H9 (cell line): Measurements from ENCODE around the gene NCLN. TPM values are rescaled to one million over a fixed set of nuclear protein-coding genes. Genes with fewer than 3 reads are reported as not detected.

ENCODE experiments used
- DNase-seq: peaks from one replicate; pipeline ENCODE4 v3.0.0-alpha.2; 2017
- H2AFZ ChIP-seq: one replicate; pipeline ENCODE4 v1.6.1; 2013; ENCODE audit warnings: mild to moderate bottlenecking, low read length, control low read depth, moderate library complexity
- H2AK5ac ChIP-seq: 2 replicates; pipeline ENCODE4 v1.6.1; 2013; ENCODE audit warnings: low read length, control low read depth, mixed read lengths; ENCODE audit not compliant: insufficient read length
- H2BK120ac ChIP-seq: one replicate; pipeline ENCODE4 v1.6.1; 2013; ENCODE audit warnings: low read depth, mild to moderate bottlenecking, low read length, control low read depth, inconsistent platforms; ENCODE audit not compliant: poor library complexity, severe bottlenecking
- H2BK12ac ChIP-seq: 2 replicates; pipeline ENCODE4 v1.6.1; 2013; ENCODE audit warnings: low read length, control low read depth, mixed read lengths, low read depth; ENCODE audit not compliant: insufficient read length
- H2BK15ac ChIP-seq: 2 replicates; pipeline ENCODE4 v1.6.1; 2013; ENCODE audit warnings: low read depth, low read length, control low read depth
- H2BK20ac ChIP-seq: one replicate; pipeline ENCODE4 v1.6.1; 2013; ENCODE audit warnings: low read depth, mild to moderate bottlenecking, low read length, control low read depth, inconsistent platforms; ENCODE audit not compliant: poor library complexity, severe bottlenecking
- H2BK5ac ChIP-seq: 2 replicates; pipeline ENCODE4 v1.6.1; 2013; ENCODE audit warnings: low read length, control low read depth, mixed read lengths; ENCODE audit not compliant: insufficient read length
- H3K14ac ChIP-seq: 2 replicates; pipeline ENCODE4 v1.6.1; 2013; ENCODE audit warnings: low read length, control low read depth; ENCODE audit not compliant: insufficient read depth
- H3K18ac ChIP-seq: 2 replicates; pipeline ENCODE4 v1.6.1; 2013; ENCODE audit warnings: low read depth, mild to moderate bottlenecking, mixed read lengths, low read length, control low read depth; ENCODE audit not compliant: insufficient read length
- H3K23ac ChIP-seq: 2 replicates; pipeline ENCODE4 v1.6.1; 2013; ENCODE audit warnings: low read length, control low read depth, mixed read lengths, low read depth; ENCODE audit not compliant: insufficient read length
- H3K23me2 ChIP-seq: 2 replicates; pipeline ENCODE4 v1.6.1; 2013; ENCODE audit warnings: low read depth, mild to moderate bottlenecking, mixed read lengths, low read length, control low read depth; ENCODE audit not compliant: insufficient read length, poor library complexity, severe bottlenecking
- H3K27ac ChIP-seq: 2 replicates; pipeline ENCODE4 v1.5.1; 2013; ENCODE audit warnings: low read length, control low read depth, mixed read lengths, low read depth; ENCODE audit not compliant: insufficient read length
- H3K27me3 ChIP-seq: 2 replicates; pipeline ENCODE4 v1.6.1; 2013; ENCODE audit warnings: low read length, control low read depth, inconsistent platforms; ENCODE audit not compliant: insufficient read depth
- H3K4ac ChIP-seq: 2 replicates; pipeline ENCODE4 v1.6.1; 2013; ENCODE audit warnings: low read depth, mild to moderate bottlenecking, control low read depth, inconsistent platforms, low read length, moderate library complexity
- H3K4me1 ChIP-seq: 2 replicates; pipeline ENCODE4 v1.6.1; 2013; ENCODE audit warnings: low read length, control low read depth, inconsistent platforms; ENCODE audit not compliant: insufficient read depth
- H3K4me2 ChIP-seq: 2 replicates; pipeline ENCODE4 v1.6.1; 2013; ENCODE audit warnings: low read length, control low read depth, mixed read lengths; ENCODE audit not compliant: insufficient read length, insufficient read depth
- H3K56ac ChIP-seq: 2 replicates; pipeline ENCODE4 v1.6.1; 2013; ENCODE audit warnings: low read depth, mild to moderate bottlenecking, mixed read lengths, low read length, control low read depth; ENCODE audit not compliant: insufficient read length
- H3K79me1 ChIP-seq: 2 replicates; pipeline ENCODE4 v1.6.1; 2013; ENCODE audit warnings: low read depth, mild to moderate bottlenecking, moderate library complexity, low read length, control low read depth, inconsistent platforms; ENCODE audit not compliant: insufficient read depth, poor library complexity, severe bottlenecking
- H3K79me2 ChIP-seq: 2 replicates; pipeline ENCODE4 v1.6.1; 2013; ENCODE audit warnings: low read length, control low read depth, inconsistent platforms; ENCODE audit not compliant: insufficient read depth
- H3K9ac ChIP-seq: 2 replicates; pipeline ENCODE4 v1.6.1; 2013; ENCODE audit warnings: low read length, control low read depth, mixed read lengths; ENCODE audit not compliant: insufficient read length; ENCODE audit errors: extremely low read depth
- H3K9me3 ChIP-seq: one replicate; pipeline ENCODE4 v1.6.1; 2013; ENCODE audit warnings: low read depth, low read length, inconsistent platforms; ENCODE audit not compliant: control insufficient read depth
- H3T11ph ChIP-seq: one replicate; pipeline ENCODE4 v1.6.1; 2013; ENCODE audit warnings: mild to moderate bottlenecking, low read length, control low read depth, inconsistent platforms
- H4K20me1 ChIP-seq: one replicate; pipeline ENCODE4 v1.6.1; 2013; ENCODE audit not compliant: control insufficient read depth, insufficient read length, insufficient read depth
- H4K5ac ChIP-seq: 2 replicates; pipeline ENCODE4 v1.6.1; 2013; ENCODE audit warnings: low read depth, mild to moderate bottlenecking, mixed read lengths, low read length, control low read depth; ENCODE audit not compliant: insufficient read length
- H4K8ac ChIP-seq: replicated peaks from 2 replicates; pipeline ENCODE4 v1.6.1; 2013; ENCODE audit warnings: low read length, control low read depth, mixed read lengths, low read depth; ENCODE audit not compliant: insufficient read length
- H4K91ac ChIP-seq: 2 replicates; pipeline ENCODE4 v1.6.1; 2013; ENCODE audit warnings: low read depth, mild to moderate bottlenecking, moderate library complexity, mixed read lengths, low read length, control low read depth; ENCODE audit not compliant: insufficient read length
- H3K27ac Mint-ChIP-seq, 3 experiments: 2 replicates in 2 of 3; 3 replicates in 1 of 3; pipeline ENCODE4 v1.8.0; 2020 to 2021; ENCODE audit warnings: mixed read lengths in 3 of 3, mild to moderate bottlenecking in 1 of 3, moderate library complexity in 1 of 3
- H3K27me3 Mint-ChIP-seq: 2 replicates; pipeline ENCODE4 v1.8.0; 2021; ENCODE audit warnings: low read depth, mild to moderate bottlenecking, moderate library complexity, mixed read lengths
- H3K36me3 Mint-ChIP-seq, 3 experiments: 2 replicates in 2 of 3; 3 replicates in 1 of 3; pipeline ENCODE4 v1.8.0; 2020 to 2021; ENCODE audit warnings: low read depth in 3 of 3, mixed read lengths in 3 of 3; ENCODE audit not compliant: insufficient read depth in 1 of 3
- H3K4me1 Mint-ChIP-seq, 2 experiments: 2 replicates each; pipeline ENCODE4 v1.8.0; 2020; ENCODE audit warnings: mixed read lengths in 2 of 2
- H3K4me3 Mint-ChIP-seq, 2 experiments: 2 replicates in 1 of 2; 3 replicates in 1 of 2; pipeline ENCODE4 v1.8.0; 2020 to 2021; ENCODE audit warnings: mild to moderate bottlenecking in 2 of 2, mixed read lengths in 2 of 2, moderate library complexity in 1 of 2
- H3K9me3 Mint-ChIP-seq, 2 experiments: 2 replicates in 1 of 2; 3 replicates in 1 of 2; pipeline ENCODE4 v1.8.0; 2020; ENCODE audit warnings: mild to moderate bottlenecking in 2 of 2, mixed read lengths in 2 of 2, moderate library complexity in 1 of 2
- WGBS: extraction: QIAGEN DNeasy Blood & Tissue Kit; methylation state at CpG from one replicate; pipeline ENCODE4 v1.1.7; 2013; ENCODE audit warnings: missing lambda C conversion rate, low lambda C conversion rate, mixed read lengths; ENCODE audit not compliant: insufficient read length; ENCODE audit errors: extremely low coverage; 5-methylcytosine and 5-hydroxymethylcytosine counted together
- total RNA-seq: library from RNA; stranded (reverse); gene quantifications from 2 replicates; pipeline ENCODE4 v1.2.1, GENCODE V29; 2021
- TF ChIP-seq, protein P1 (sequence below): fragments of 200-600 bp; sonication (generic); conservative IDR thresholded peaks from 3 replicates; pipeline ENCODE4 v1.8.0; 2021; ENCODE audit warnings: antibody characterized with exemption, mild to moderate bottlenecking

NCLN gene
- total RNA-seq, 1 experiment from 2014 or later, result 94.8 TPM

DNA sequence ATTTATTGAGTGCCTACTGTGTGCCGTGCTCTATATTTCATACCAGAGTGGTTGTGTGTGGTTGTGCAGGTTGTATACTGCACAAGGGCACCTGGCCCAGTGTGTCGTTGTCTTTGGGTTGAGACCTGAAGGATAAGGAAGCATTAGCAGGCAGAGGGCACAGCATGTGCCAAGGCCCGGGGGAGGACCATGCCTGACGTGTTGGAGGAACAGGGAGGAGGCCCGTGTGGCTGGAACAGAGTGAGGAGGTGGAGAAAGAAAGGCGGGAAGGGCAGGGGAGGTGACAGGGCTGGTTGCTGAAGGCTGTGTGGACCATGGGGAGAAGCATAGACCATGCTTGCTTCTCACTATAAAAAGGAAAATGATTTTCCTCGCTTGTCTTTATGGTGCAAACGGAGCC, 65.5 kb downstream of the NCLN start:
- no peak overlapping the region for H3K4me2 ChIP-seq
- H3K79me2 ChIP-seq, result no peaks in the 10 kb centered on the region
- H2AFZ ChIP-seq, result no peak overlapping the region
- no peak overlapping the region for H3K18ac ChIP-seq
- H2AK5ac ChIP-seq, result no peak overlapping the region
- H2BK20ac ChIP-seq, result no peak overlapping the region
- Mint-ChIP-seq H3K4me1 (peaks cover 2 to 13% of the 10 kb centered on the region in 2 experiments; a peak in 3 of 4 replicates), H3K36me3 (peaks cover 8 to 34% (median 32%) of the 10 kb centered on the region in 3 experiments), H3K27ac (no peak overlapping the region), H3K27me3 (peaks cover 21% of the 10 kb centered on the region), H3K4me3 (no peak overlapping the region; a peak in 1 of 5 replicates), H3K9me3 (no peaks in the 10 kb centered on the region; a peak in 2 of 5 replicates)
- no peak for DNase-seq
- H3K9ac ChIP-seq, result no peak overlapping the region
- H3K4me1 ChIP-seq, result no peaks in the 10 kb centered on the region
- no peak overlapping the region for H4K8ac ChIP-seq
- H3K9me3 ChIP-seq, result no peaks in the 10 kb centered on the region
- WGBS, result no CpG with 5 or more reads among the region's 8 CpGs
- H3K79me1 ChIP-seq, result no peaks in the 10 kb centered on the region
- no peak overlapping the region for H3K27ac ChIP-seq
- no peaks in the 10 kb centered on the region for H3K27me3 ChIP-seq
- TF ChIP-seq, protein P1, sequence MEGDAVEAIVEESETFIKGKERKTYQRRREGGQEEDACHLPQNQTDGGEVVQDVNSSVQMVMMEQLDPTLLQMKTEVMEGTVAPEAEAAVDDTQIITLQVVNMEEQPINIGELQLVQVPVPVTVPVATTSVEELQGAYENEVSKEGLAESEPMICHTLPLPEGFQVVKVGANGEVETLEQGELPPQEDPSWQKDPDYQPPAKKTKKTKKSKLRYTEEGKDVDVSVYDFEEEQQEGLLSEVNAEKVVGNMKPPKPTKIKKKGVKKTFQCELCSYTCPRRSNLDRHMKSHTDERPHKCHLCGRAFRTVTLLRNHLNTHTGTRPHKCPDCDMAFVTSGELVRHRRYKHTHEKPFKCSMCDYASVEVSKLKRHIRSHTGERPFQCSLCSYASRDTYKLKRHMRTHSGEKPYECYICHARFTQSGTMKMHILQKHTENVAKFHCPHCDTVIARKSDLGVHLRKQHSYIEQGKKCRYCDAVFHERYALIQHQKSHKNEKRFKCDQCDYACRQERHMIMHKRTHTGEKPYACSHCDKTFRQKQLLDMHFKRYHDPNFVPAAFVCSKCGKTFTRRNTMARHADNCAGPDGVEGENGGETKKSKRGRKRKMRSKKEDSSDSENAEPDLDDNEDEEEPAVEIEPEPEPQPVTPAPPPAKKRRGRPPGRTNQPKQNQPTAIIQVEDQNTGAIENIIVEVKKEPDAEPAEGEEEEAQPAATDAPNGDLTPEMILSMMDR, result no peak
- H4K91ac ChIP-seq, result no peak overlapping the region
- H2BK12ac ChIP-seq, result no peak overlapping the region
- H3K23me2 ChIP-seq, result no peaks in the 10 kb centered on the region
- no peak overlapping the region for H3K4ac ChIP-seq
- no peaks in the 10 kb centered on the region for H4K20me1 ChIP-seq
- H2BK120ac ChIP-seq, result no peak overlapping the region
- H3K56ac ChIP-seq, result no peak overlapping the region
- no peak overlapping the region for H4K5ac ChIP-seq
- H2BK5ac ChIP-seq, result no peak overlapping the region
- no peak overlapping the region for H3K14ac ChIP-seq
- H3K23ac ChIP-seq, result no peak overlapping the region
- no peak overlapping the region for H3T11ph ChIP-seq
- H2BK15ac ChIP-seq, result no peak overlapping the region
